ENCODE results near the gene SYT1.

GRCh38 chr12:79324571-79324970 lies 460.0 kb downstream of the SYT1 start:
- TF ChIP-seq CTCF (IDR thresholded peaks at IDR 0.05) (no peak), POLR2AphosphoS5 (IDR thresholded peaks at IDR 0.05) (no peak)
